Activated T-helper 1 cell treated with anti-CD3 and anti-CD28 coated beads, Interleukin-12 subunit alpha, Interleukin-12 subunit beta, Interleukin-2, Interleukin-4 antibody, amounts not matched to agents 30 ng/mL and 10 ng/mL and 1 ng/mL, durations not matched to agents 14 hours and 24 hours and 36 hours (primary cell): ENCODE measurements around the gene PRKAG1. TPM values are rescaled to one million over a fixed set of nuclear protein-coding genes. Genes with fewer than 3 reads are reported as not detected.

Source experiments
- DNase-seq: peaks from one replicate; pipeline ENCODE4 v3.0.0; 2021; ENCODE audit warnings: low spot score
- H3K27ac Mint-ChIP-seq: one replicate; pipeline ENCODE4 v1.8.0; 2021; ENCODE audit warnings: mild to moderate bottlenecking, mixed read lengths
- H3K27me3 Mint-ChIP-seq: one replicate; pipeline ENCODE4 v1.8.0; 2022; ENCODE audit warnings: mild to moderate bottlenecking, moderate library complexity, mixed read lengths; ENCODE audit not compliant: insufficient read depth
- H3K36me3 Mint-ChIP-seq: one replicate; pipeline ENCODE4 v1.8.0; 2021; ENCODE audit warnings: low read depth, mixed read lengths
- H3K4me1 Mint-ChIP-seq: one replicate; pipeline ENCODE4 v1.8.0; 2021; ENCODE audit warnings: low read depth, mixed read lengths
- H3K4me3 Mint-ChIP-seq: one replicate; pipeline ENCODE4 v1.8.0; 2021; ENCODE audit warnings: mild to moderate bottlenecking, moderate library complexity, mixed read lengths
- H3K9me3 Mint-ChIP-seq: one replicate; pipeline ENCODE4 v1.8.0; 2021; ENCODE audit warnings: mixed read lengths
- intact Hi-C: fragments of 100-400 bp; cut with micrococcal nuclease; formaldehyde crosslinking; loops from one replicate; pipeline ENCODE4 v1.15.1; 2024
- total RNA-seq: library from RNA; stranded (reverse); gene quantifications from 2 replicates; pipeline ENCODE4 v1.2.3, GENCODE V29; 2022

The PRKAG1 gene
- total RNA-seq, 1 donor from 2014 or later: 85.1 TPM

DNA sequence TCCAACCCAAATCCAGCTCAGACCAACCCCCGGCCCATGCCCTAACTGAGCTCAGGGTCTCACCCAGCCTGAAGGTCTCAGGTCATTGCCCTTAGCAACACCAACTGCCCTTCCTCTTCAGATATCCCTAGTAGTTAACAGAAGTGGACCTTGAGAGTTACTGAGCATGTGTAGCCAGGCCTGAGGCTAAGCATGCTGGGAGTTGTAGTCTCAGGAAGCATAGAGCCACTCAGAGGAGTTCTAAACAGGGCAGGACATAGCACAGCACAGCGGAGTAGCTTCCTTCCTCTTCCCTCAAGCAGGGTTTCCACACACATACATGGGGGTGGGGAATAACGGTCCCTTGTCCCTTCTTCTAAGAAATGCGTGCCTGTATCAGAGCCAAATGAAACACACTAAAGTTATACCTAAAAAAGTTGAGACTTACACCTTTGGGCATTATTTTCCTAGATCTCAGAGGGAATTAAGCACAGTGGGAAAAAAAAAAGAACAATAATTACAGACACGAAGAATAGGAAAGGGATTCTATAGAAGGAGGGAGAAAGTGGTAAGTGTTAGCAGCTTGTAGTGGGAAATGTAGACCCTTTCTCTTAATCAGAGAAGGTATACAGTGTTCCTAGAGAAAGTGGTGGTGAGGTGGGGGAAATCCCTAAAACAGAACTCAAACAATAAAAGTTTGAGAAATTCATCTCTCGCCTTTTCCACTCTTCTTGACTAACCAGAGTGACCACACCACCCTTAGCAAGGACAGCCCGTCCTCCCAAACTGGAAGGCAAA is 37.6 kb upstream of the PRKAG1 start:
- peak overlapping the region; percentile 95 for H3K4me3 Mint-ChIP-seq
- H3K36me3 Mint-ChIP-seq: peaks cover 41% of the 10 kb centered on the region
- peak overlapping the region; percentile 65 for H3K27ac Mint-ChIP-seq
- H3K27me3 Mint-ChIP-seq: no peaks in the 10 kb centered on the region
- H3K9me3 Mint-ChIP-seq: no peaks in the 10 kb centered on the region
- peak; percentile 50 for DNase-seq
- intact Hi-C loops: loop anchor here (1.0 to 2.0 kb wide), 3 partner anchors 13 to 203 kb away; partner anchors contain the start of genes DDX23, PRKAG1 and RHEBL1
- H3K4me1 Mint-ChIP-seq: peaks cover 47% of the 10 kb centered on the region

DNA sequence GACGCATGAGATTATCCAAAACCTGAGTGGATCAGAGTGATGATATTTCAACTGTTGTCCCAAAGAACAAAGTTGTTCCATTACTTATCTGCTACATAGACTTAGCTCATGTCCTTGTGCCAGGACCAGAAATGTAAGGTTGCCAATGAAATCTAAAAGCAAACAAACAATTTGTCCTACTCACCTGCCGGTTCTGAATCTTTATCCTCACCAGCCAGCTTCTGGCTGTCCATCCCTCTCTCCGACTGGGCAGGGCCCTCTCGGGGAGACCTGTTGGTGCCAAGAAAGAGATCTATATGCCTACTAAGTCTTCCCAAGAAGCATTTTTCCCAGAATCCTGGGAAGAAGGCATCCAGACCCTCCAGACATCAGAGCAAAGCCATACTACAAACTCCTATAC is 36.5 kb upstream of the PRKAG1 start:
- H3K4me1 Mint-ChIP-seq: peaks cover 43% of the 10 kb centered on the region

DNA sequence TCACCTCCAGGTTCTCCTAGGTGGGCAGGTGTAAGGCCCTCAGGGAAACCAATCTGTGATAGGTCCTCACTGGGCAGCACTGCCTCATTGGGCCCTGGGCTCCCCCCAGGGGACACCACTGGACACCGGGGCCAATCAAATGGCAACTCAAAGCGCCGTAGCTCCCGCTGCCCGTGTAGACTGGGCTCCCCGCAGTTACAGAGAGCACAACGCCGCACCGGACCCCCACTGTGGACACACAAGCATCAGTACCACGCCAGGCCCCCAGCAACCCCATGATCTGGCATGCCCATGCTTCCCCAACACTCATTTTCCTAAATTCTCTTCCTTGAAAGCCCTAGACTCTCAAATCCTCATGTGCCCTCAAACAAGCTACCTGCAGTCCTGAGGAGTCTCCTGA is 35.9 kb upstream of the PRKAG1 start:
- no peaks in the 10 kb centered on the region for H3K27me3 Mint-ChIP-seq
- no peak overlapping the region for H3K27ac Mint-ChIP-seq
- peaks cover 49% of the 10 kb centered on the region for H3K36me3 Mint-ChIP-seq

More for the DNA sequence above, 36.5 kb upstream of the PRKAG1 start:
- Mint-ChIP-seq H3K36me3 (peaks cover 49% of the 10 kb centered on the region), H3K27me3 (no peaks in the 10 kb centered on the region), H3K27ac (no peak overlapping the region), H3K4me3 (no peak overlapping the region), H3K9me3 (no peaks in the 10 kb centered on the region)
- no peak for DNase-seq
- intact Hi-C loops: no loop called here

DNA sequence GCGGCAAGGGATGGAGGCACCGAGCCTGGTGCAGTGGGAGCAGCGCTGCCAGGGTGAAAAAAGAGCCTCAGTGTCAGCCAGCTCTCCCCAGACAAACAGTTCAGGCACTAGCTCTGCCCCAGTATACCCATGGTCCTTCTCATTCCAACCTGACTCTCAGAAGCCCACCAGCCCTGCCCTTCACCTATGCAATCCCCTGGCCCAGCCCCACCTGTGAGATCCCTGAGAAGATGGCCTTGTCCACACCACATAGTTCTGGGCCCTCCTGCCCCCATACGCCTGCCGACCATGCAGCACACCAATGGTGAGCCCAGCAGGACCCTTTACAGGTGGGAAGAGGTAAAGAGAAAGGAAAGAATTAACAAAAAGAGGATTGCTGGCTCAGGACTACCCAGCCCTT is 35.5 kb upstream of the PRKAG1 start:
- peaks cover 43% of the 10 kb centered on the region for H3K4me1 Mint-ChIP-seq
- H3K4me3 Mint-ChIP-seq: no peak overlapping the region
- H3K27ac Mint-ChIP-seq: no peak overlapping the region
- H3K27me3 Mint-ChIP-seq: no peaks in the 10 kb centered on the region
- H3K9me3 Mint-ChIP-seq: no peaks in the 10 kb centered on the region
- H3K36me3 Mint-ChIP-seq: peaks cover 49% of the 10 kb centered on the region
- DNase-seq: no peak
- intact Hi-C loops: no loop called here

More for the DNA sequence above, 35.9 kb upstream of the PRKAG1 start:
- Mint-ChIP-seq H3K9me3 (no peaks in the 10 kb centered on the region), H3K4me3 (no peak overlapping the region), H3K4me1 (peaks cover 43% of the 10 kb centered on the region)
- intact Hi-C loops: no loop called here
- no peak for DNase-seq

DNA sequence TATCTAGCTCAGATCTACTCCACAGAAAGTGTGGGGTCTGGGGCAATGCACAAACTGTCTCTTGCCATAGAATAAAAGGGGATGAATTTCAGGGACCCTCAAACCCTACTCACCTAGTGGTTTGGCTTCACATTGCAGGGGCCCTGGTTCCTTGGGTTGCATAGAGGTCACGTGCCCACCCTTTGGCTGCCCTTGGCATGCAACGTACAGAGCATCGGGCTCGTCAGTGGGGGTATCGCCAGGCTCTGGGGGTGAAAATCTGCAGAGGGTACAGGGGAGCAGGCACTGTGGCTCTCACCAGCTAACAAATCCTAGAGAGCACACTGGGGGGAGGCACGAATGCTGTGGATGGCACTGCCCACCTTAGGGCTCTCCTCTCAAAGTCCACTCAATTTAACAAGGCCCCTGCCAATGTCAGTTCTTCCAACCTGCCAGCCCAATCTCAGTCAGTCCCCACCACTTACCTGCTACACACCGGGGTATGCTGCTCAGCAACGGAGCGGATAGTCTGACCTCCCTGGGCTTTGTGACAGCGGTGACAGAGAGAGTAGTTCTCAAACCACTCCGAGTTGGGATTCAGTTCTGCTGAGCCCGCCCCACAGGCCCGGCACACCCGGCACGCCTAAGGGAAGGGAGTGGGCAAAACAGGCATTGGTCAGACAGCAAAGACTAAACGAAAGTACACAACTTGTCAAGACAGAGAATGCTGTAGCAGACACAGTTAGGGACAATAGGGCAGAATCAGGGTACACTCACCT is 34.1 kb upstream of the PRKAG1 start:
- H3K36me3 Mint-ChIP-seq: peaks cover 53% of the 10 kb centered on the region
- H3K4me3 Mint-ChIP-seq: no peak overlapping the region
- H3K27ac Mint-ChIP-seq: no peak overlapping the region
- DNase-seq: no peak
- no peaks in the 10 kb centered on the region for H3K9me3 Mint-ChIP-seq
- H3K27me3 Mint-ChIP-seq: no peaks in the 10 kb centered on the region
- intact Hi-C loops: no loop called here
- peaks cover 31% of the 10 kb centered on the region for H3K4me1 Mint-ChIP-seq

DNA sequence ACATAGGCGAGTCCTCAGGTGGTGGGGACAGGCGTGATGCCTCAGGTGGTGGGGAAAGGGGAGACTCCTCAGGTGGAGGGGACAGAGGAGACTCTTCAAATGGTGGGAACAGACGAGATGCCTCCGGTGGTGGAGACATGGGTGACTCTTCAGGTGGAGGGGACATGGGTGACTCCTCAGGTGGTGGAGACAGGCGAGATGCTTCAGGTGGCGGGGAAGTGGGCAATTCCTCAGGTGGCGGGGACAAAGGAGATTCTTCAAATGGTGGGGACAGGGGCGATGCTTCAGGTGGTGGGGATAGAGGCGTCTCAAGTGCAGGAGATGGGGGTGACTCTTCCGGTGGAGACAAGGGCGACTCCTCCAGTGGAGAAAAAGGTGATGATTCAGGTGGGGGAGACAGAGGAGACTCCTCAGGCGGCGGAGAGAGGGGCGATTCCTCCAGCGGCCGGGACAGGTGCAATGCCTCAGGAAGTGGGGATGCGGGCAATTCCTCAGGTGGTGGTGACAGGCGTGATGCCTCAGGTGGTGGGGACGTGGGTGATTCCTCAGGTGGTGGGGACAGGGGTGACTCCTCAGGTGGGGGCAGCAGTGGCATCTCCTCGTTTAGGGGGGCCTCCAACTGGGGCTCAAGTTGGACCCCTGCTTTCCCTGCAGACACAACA is 33.3 kb upstream of the PRKAG1 start:
- Mint-ChIP-seq H3K27ac (no peak overlapping the region), H3K36me3 (peaks cover 53% of the 10 kb centered on the region), H3K9me3 (no peaks in the 10 kb centered on the region), H3K4me3 (no peak overlapping the region), H3K27me3 (no peaks in the 10 kb centered on the region), H3K4me1 (peaks cover 24% of the 10 kb centered on the region)
- DNase-seq: no peak
- intact Hi-C loops: no loop called here

DNA sequence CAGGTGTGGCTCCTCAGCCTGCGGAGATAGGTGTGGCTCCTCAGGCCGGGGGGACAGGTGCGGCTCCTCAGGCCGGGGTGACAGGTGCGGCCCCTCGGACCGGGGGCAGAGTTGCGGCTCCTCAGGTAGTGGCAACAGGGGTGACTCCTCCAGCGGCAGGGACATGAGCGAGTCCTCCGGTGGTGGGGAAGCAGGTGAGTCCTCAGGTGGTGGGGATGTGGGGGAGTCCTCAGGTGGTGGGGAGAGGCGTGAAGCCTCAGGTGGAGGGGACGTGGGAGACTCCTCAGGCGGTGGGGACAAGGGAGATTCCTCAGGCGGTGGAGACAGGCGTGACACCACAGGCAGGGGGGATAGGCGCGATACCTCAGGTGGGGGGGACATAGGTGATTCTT is 32.8 kb upstream of the PRKAG1 start:
- no peak for DNase-seq
- Mint-ChIP-seq H3K27me3 (no peaks in the 10 kb centered on the region), H3K4me1 (peaks cover 18% of the 10 kb centered on the region), H3K4me3 (no peak overlapping the region), H3K36me3 (peaks cover 57% of the 10 kb centered on the region), H3K27ac (no peak overlapping the region), H3K9me3 (no peaks in the 10 kb centered on the region)
- intact Hi-C loops: no loop called here

DNA sequence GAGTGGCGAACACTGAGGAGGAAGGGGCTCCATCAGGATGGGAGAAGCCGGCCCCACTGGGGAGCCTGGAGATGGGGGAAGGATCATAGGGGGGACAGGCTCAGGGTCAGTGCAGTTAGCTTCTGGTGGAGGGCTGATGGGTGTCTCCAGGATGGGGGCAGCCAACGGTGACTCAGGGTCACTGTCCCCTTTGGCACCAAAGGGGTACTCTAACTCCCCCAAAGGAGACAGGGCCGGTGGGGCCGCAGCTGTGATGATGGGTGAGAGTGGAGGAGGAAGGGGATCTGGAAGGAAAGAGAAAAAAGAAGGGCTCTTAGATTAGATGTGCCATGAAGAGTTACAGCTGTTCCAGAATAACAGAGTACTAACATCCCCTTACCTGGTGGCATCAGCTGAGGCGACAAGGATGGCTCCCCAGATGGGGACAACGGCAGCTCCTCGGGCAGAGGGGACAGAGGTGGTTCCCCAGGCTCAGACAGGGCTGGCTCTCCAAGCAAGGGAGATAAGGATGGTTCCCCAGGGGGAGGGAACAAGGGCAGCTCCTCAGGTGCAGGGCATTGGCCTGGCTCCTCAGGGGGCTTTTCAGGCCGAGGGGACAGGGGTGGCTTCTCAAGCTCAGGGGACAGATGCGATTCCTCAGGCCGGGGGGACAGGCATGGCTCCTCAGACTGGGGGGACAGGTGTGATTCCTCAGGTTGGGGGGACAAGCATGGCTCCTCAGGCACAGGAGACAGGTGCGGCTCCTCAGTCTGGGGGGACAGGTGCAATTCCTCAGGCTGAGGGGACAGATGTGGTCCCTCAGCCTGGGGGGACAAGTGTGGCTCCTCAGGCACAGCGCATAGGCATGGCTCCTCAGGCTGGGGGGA is 32.2 kb upstream of the PRKAG1 start:
- intact Hi-C loops: no loop called here
- Mint-ChIP-seq H3K4me1 (peaks cover 12% of the 10 kb centered on the region), H3K9me3 (no peaks in the 10 kb centered on the region), H3K27ac (no peak overlapping the region), H3K36me3 (peaks cover 60% of the 10 kb centered on the region), H3K27me3 (no peaks in the 10 kb centered on the region), H3K4me3 (no peak overlapping the region)
- no peak for DNase-seq

DNA sequence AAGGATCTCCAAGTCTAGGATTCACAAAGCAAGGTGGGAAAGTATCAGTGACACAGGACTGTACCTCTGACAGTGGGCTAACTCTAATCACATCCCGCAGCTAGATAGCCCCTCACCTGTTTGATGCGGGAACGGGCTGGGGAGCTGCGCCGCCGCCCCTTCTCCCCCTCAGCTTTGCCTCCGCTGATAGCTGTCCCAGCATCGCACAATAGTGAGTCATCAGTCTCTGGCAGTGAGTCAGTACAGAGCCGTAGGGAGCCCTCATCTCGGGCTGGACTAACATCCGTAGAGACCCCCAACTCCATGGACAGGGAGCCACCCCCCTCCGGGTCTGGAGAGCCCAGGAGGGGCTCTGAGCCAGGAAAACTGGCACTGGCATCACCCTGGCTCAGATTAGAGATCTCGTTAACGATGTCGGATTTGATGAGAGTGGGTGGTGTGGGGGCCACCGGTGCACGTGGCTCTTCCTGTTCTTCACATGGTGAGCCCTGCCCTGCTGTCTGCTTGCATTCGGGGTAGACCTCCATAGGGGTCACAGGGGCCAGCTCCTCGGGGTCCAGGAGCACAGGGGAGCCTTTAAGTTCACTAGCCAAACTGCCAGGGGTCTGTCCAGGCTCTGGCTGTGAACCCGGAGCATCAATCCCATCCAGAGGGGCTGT is 31.1 kb upstream of the PRKAG1 start:
- intact Hi-C loops: no loop called here
- no peak for DNase-seq
- H3K4me1 Mint-ChIP-seq: peaks cover 2% of the 10 kb centered on the region
- H3K27me3 Mint-ChIP-seq: no peaks in the 10 kb centered on the region
- H3K36me3 Mint-ChIP-seq: peaks cover 58% of the 10 kb centered on the region
- no peaks in the 10 kb centered on the region for H3K9me3 Mint-ChIP-seq
- no peak overlapping the region for H3K27ac Mint-ChIP-seq
- no peak overlapping the region for H3K4me3 Mint-ChIP-seq

DNA sequence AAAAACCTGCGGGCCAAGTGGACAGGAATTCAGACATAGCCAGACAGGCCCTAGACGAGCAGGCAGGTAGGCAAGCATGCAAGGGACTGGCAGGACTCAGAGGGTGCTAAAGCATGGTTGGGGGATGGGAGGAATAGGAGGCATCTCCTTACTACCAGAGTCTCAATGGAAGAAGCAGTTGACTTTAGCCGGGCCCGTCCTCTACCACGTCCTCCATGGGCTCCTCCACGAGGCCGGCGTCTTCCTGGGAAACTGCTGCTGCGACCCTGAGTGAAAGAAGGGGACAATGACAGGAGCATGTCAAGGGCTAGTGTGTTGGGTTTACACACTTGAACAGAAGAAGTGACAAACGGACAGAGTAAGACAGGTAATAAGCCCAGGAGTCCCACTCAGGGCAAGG is 30.4 kb upstream of the PRKAG1 start:
- Mint-ChIP-seq H3K4me3 (no peak overlapping the region), H3K27ac (no peak overlapping the region), H3K36me3 (peaks cover 61% of the 10 kb centered on the region), H3K9me3 (no peaks in the 10 kb centered on the region), H3K4me1 (no peaks in the 10 kb centered on the region), H3K27me3 (no peaks in the 10 kb centered on the region)
- DNase-seq: no peak
- intact Hi-C loops: no loop called here

DNA sequence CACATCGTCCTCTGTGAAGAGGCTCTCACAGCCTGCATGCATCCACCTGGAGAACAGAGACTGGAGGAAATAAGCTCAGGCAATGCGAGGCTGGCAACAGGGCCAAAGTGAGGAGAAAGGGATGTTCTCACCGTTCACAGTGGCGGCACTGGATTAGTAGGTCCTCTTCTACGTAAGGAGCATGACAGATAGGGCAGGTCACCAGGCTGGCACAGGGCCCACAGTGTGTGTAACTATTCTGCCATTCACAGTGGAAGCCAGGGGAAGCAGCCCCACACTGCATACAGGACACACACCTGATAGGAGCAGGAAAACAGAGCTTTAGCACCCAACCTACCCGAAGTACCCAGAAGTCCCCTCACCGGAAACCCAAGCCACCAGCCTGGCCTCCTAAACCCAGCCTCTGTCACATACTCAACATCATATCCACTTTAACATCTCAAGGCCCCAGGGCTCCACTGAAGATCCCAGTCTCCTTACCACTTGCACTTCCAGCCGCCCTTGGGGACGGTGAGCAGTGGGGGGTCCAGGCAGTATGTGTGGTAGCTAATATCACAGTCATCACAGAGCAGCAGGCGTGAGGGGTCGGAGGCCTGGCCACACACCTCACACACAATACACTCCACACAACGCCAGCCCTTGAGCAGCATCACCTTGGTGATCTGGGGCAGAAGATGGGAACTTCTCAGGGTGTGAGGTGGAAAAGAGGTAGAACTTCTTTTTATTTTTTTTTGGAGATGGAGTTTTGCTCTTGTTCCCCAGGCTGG is 27.7 kb upstream of the PRKAG1 start:
- H3K4me3 Mint-ChIP-seq: no peak overlapping the region
- H3K9me3 Mint-ChIP-seq: no peaks in the 10 kb centered on the region
- H3K36me3 Mint-ChIP-seq: peaks cover 58% of the 10 kb centered on the region
- no peak overlapping the region for H3K27ac Mint-ChIP-seq
- DNase-seq: no peak
- no peaks in the 10 kb centered on the region for H3K4me1 Mint-ChIP-seq
- intact Hi-C loops: no loop called here
- H3K27me3 Mint-ChIP-seq: no peaks in the 10 kb centered on the region
